ENCODE data around the gene KCNE2. TPM values are rescaled to one million over a fixed set of nuclear protein-coding genes. Genes with fewer than 3 reads are reported as not detected.
A peak's percentile ranks its signal among the peaks of the same experiment; 100 is the strongest.

KCNE2 gene, protein sequence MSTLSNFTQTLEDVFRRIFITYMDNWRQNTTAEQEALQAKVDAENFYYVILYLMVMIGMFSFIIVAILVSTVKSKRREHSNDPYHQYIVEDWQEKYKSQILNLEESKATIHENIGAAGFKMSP
- total RNA-seq (2014; rRNA removed; shearing (Covaris generic)): 0.12 TPM in 1 of 2 replicates, not detected in the other

DNA sequence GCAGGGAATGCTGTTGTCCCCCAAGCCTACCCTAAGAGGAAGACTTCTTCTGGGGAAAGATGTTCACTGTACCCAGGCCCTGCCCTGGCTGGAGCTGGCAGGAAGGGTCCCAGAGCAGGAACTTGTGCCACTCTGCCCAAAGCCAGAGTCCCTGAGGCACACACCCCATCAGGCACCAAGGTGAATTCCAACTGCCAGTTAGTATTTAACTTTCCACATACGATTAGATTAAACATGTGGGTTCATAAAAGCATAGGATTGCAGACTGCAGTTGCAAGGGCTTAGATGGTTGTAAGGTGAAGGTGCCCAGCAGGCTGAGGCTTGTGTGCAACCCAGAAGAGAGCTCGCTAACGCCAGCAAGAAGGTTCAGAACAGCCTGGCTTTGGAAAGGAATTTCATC, at the start of gene KCNE2:
TSS of gene KCNE2 (plus strand) at position 274 of the 400 bp plus-strand sequence. CDS start 6,473 bp downstream, outside the sequence.
- Histone ChIP-seq H3K27me3 (no peaks in the 10 kb centered on the region; the same call in 1 of the 2 replicates), H3K36me3 (no peaks in the 10 kb centered on the region), H3K27ac (no peak within 1 kb of the TSS), H3K9me3 (replicated peaks) (no peaks in the 10 kb centered on the region), H3K4me3 (no peak within 1 kb of the TSS), H3K4me1 (no peaks in the 10 kb centered on the region)
- DNase-seq: no peak

DNA sequence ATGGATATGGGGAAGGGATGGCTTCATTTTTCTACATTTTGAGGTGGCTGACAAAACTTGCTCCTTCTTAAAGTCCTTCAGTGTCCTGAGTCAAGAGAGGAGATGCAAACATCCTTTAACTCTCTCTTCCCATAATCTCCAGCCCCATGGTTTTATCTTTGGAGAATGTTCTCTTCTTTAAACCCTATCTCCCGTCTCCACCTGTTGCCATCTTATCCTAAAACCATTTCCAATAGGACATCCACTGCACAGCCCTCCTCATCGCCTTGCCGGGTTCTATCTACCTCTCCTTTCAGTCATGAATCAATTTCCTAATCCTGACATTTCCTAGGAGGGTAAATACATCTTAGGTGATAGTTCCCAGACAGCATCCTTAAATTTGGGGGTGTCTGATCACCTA, 44.2 kb upstream of the KCNE2 start:
- Histone ChIP-seq H3K36me3 (no peaks in the 10 kb centered on the region), H3K4me3 (no peak overlapping the region), H3K4me1 (no peaks in the 10 kb centered on the region), H3K27me3 (no peaks in the 10 kb centered on the region; the same call in 1 of the 2 replicates), H3K9me3 (replicated peaks) (no peaks in the 10 kb centered on the region), H3K27ac (no peak overlapping the region)
- DNase-seq: no peak

DNA sequence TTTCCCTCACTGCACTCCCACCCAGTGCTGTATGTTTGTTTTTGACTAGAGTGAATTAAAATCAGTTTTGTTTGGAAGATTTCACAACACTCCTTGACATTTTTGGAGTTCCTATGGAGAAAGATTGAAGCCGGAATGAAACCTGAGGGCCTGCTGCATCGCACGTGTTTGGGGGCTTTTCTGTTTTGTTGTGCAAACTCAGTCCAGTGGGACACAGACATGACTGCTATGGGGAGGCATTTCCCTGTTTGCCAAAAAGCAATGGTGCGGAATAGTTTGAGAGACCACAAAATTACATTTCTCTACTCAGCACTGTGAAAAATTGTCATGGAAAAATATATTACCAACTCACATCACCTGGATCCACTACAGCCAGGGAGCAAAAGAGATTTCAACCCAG, 43.8 kb upstream of the KCNE2 start:
- no peak overlapping the region for H3K27ac ChIP-seq
- no peaks in the 10 kb centered on the region; the same call in 1 of the 2 replicates for H3K27me3 ChIP-seq
- no peak for DNase-seq
- H3K9me3 ChIP-seq (replicated peaks): no peaks in the 10 kb centered on the region
- H3K36me3 ChIP-seq: no peaks in the 10 kb centered on the region
- no peak overlapping the region for H3K4me3 ChIP-seq
- H3K4me1 ChIP-seq: no peaks in the 10 kb centered on the region

DNA sequence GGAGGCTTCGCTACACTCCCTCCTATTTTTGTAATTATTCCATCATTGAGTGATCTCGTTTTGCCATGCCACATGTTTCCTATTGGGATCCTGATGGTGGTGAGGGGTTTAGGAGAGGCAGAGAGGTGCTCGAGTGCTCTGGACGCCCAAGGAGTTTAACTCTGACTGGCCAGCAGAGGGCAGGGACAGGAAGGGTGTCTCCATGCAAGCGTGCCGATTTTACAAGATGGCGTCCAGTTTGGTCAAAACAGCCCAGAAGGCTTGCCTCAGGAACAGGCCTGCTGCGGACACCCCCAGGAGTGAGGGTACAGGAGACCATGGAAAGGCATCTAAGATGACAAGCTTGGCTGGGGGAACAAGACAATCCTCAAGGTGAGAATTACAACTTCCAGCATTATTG, 33.8 kb upstream of the KCNE2 start:
- H3K27me3 ChIP-seq: no peaks in the 10 kb centered on the region
- no peaks in the 10 kb centered on the region; the same call in 1 of the 2 replicates for H3K4me1 ChIP-seq
- no peak overlapping the region for H3K27ac ChIP-seq
- no peaks in the 10 kb centered on the region; the same call in 1 of the 2 replicates for H3K9me3 ChIP-seq (replicated peaks)
- H3K36me3 ChIP-seq: no peaks in the 10 kb centered on the region
- H3K4me3 ChIP-seq: no peak overlapping the region
- DNase-seq: no peak

DNA sequence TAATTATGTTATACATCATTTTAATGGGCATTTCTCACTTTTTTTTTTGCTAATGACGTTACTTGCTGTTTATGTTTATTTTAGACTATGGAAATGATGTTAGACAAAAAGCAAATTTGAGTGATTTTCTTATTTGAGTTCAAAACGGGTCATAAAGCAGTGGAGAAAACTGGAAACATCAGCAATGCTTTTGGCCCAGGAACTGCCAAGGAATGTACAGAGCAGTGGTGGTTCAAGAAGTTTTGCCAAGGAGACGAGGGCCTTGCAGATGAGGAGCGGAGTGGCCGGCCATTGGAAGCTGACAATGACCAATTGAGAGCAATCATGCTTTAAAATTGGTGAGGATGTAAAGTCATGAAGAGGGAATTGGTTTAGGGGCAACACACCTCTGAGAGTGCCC, 32.1 kb upstream of the KCNE2 start:
- H3K4me1 ChIP-seq: no peaks in the 10 kb centered on the region; the same call in 1 of the 2 replicates
- no peak for DNase-seq
- H3K27me3 ChIP-seq: no peaks in the 10 kb centered on the region
- H3K4me3 ChIP-seq: no peak overlapping the region
- no peaks in the 10 kb centered on the region for H3K36me3 ChIP-seq
- no peaks in the 10 kb centered on the region; the same call in 1 of the 2 replicates for H3K9me3 ChIP-seq (replicated peaks)
- no peak overlapping the region for H3K27ac ChIP-seq

DNA sequence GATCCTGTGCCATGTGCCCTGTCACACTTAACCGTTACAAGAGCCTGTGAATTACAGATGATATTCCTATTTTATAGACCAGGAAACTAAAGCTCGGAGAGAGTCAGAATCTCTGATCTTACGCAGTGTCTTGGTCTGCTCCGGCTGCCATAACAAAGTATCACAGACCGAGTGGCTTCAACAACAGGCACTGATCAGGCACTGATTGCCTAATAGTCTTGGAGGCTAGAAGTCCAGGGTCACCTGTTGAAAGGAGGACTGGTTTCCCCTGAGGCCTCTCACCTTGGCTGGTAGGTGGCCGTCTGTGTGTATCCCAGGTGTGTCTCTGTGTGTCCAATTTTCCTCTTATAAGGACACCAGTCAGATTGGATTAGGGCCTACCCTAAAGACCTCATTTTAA, 31.5 kb upstream of the KCNE2 start:
- no peaks in the 10 kb centered on the region; the same call in 1 of the 2 replicates for H3K9me3 ChIP-seq (replicated peaks)

DNA sequence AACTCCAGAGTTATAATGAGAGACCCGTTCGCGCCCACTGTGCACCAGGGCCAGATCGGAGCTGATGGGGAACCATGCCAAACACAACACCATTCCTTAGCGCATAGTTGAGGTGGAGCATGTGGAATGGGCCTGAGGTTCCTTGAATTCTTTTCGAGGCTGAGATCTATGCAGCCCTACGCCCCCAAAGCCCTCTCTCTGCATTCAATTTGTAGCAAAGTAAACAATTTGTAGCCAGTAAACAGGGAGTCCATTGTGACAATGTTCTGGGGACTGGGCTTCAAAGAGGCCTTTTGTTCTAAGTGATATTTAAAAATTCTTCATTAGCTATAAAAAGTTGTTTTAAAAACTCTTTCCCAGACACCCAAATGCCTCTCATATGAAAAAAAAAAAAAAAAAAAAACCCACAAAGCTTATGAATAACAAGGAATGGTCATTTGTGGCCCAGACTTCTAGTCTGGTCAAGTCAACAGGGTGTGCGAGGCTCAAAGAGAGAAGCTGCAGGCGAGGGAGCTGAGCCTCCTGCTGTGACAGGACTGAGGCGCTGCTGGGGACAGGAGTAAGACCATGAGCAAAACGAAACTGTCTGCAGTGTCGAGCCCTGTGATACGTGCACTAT, 30.6 kb upstream of the KCNE2 start:
- no peak overlapping the region for H3K27ac ChIP-seq
- H3K27me3 ChIP-seq: no peaks in the 10 kb centered on the region
- H3K4me1 ChIP-seq: no peaks in the 10 kb centered on the region; the same call in 1 of the 2 replicates
- DNase-seq: peak; percentile 20 to 23
- H3K36me3 ChIP-seq: no peaks in the 10 kb centered on the region
- H3K9me3 ChIP-seq (replicated peaks): no peaks in the 10 kb centered on the region; the same call in 1 of the 2 replicates
- H3K4me3 ChIP-seq: no peak overlapping the region

More for the DNA sequence above, 31.5 kb upstream of the KCNE2 start:
- DNase-seq: no peak
- H3K4me3 ChIP-seq: no peak overlapping the region
- H3K27ac ChIP-seq: no peak overlapping the region
- H3K27me3 ChIP-seq: no peaks in the 10 kb centered on the region
- no peaks in the 10 kb centered on the region for H3K36me3 ChIP-seq
- H3K4me1 ChIP-seq: no peaks in the 10 kb centered on the region; the same call in 1 of the 2 replicates

DNA sequence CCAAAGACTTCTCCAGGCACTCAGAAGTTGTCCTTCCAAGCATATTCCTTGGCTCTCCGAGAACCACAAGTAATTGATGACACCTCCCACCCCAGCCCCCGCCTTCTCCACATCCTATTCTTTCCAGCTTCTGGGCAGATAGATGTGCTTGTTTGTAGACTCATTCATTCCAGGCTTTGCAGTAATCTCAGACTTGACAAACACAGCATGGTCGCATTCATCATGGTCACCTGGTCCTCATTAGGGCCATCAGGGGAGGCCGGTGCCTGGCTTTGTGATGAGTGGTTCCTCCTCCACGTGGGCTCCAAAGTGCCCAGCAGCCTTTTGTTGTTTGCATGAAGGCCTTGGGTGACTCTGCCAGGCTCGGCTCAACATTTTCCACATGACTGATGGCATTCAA, 28.5 kb upstream of the KCNE2 start:
- no peak overlapping the region for H3K27ac ChIP-seq

DNA sequence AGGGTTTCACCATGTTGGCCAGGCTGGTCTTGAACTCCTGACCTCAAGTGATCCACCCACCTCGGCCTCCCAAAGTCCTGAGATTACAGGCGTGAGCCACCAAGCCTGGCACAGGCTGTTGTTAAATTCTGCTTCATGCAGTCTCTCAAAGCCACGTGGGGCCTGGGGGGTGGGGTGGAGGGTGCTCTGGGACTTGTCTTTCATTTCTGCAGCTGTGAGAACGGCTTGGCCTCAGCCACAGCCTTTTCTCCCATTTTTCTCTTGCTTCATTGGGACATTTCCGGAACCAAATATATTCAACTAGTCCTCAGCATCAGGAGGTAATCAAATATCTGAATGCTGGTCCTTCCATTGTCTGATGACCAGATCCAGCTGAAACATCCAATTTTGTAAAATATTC, 27.6 kb upstream of the KCNE2 start:
- no peaks in the 10 kb centered on the region for H3K36me3 ChIP-seq
- no peaks in the 10 kb centered on the region for H3K27me3 ChIP-seq
- H3K27ac ChIP-seq: no peak overlapping the region
- no peaks in the 10 kb centered on the region; the same call in 1 of the 2 replicates for H3K9me3 ChIP-seq (replicated peaks)
- no peak for DNase-seq
- no peak overlapping the region for H3K4me3 ChIP-seq
- no peaks in the 10 kb centered on the region; the same call in 1 of the 2 replicates for H3K4me1 ChIP-seq

More for the DNA sequence above, 28.5 kb upstream of the KCNE2 start:
- Histone ChIP-seq H3K4me1 (no peaks in the 10 kb centered on the region; the same call in 1 of the 2 replicates), H3K9me3 (replicated peaks) (no peaks in the 10 kb centered on the region; the same call in 1 of the 2 replicates), H3K4me3 (no peak overlapping the region), H3K36me3 (no peaks in the 10 kb centered on the region), H3K27me3 (no peaks in the 10 kb centered on the region)
- no peak for DNase-seq

DNA sequence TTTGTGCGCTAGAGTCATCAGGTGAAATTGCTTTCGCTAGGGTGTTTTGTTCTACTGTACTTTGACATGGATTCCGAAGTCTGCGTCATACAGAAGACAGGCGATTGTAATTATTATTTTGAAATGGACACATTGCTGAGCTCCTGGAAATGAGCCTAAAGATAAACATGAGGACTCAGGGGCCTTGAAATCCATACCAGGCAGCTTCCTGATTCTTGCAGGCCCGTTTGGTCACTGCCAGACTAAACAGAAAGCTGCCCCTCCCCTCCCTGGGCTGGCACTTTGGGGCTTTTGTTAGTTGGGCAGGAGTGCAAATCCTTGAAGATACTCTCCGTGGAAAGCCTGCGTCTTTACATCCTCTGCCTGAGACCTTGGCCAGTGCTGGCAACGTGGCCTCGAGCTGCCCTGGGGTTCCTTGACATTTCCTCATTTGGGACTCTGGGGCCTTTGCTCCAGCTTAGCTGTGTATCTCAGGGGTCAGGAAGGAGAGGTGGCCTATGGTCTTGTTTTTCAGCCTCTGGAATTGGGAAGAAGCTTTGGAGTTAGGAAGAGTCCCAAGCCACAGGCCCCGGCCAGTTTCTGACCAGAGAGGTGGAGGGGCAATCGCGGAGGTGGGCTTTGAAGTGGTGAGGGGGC, 26.9 kb upstream of the KCNE2 start:
- Histone ChIP-seq H3K27ac (no peak overlapping the region), H3K9me3 (replicated peaks) (no peaks in the 10 kb centered on the region), H3K4me3 (no peak overlapping the region), H3K36me3 (no peaks in the 10 kb centered on the region), H3K4me1 (no peaks in the 10 kb centered on the region; the same call in 1 of the 2 replicates), H3K27me3 (no peaks in the 10 kb centered on the region)
- DNase-seq: no peak

DNA sequence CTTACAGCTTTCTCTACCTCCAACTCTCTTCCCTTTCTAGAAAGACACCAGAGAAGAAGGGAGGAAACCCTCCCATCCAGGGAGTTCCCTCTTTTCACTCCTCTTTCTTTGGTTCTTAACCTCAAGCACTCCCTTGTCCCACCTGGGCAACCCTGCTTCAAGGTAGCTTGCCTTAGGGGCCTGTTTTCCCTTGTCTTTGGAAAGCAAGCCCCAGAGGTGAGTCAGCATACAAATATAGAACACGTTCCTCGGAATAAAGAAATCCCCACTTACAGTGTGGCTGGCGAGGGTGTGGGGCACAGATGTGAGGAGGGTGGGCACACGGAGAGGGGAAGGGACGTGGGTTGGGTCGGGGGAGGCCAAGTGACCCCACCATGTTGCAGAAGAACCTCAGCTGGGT, 26.1 kb upstream of the KCNE2 start:
- no peak overlapping the region for H3K4me3 ChIP-seq
- H3K9me3 ChIP-seq (replicated peaks): no peaks in the 10 kb centered on the region
- no peaks in the 10 kb centered on the region for H3K36me3 ChIP-seq
- no peak for DNase-seq
- H3K27ac ChIP-seq: no peak overlapping the region
- no peaks in the 10 kb centered on the region for H3K27me3 ChIP-seq
- H3K4me1 ChIP-seq: no peaks in the 10 kb centered on the region; the same call in 1 of the 2 replicates

DNA sequence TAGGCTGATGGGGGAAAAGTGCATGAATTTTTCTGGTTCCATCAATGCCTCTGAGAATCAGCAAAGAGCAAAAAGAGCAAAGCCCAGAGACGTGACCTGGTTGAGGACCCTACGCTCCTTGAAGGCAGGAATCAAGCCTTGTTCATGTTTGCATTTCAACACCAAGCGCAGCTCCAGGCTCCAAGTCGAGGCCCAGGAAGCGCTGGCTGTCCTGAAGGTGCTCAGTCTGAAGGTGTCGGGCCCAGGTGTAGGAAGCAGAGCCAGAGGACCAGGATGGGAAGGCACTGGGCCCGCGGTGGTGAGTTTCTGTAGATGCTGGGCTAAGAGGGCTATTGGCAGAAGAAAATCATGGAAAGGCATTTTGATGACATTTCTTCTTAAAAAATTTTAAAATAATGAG, 25.6 kb upstream of the KCNE2 start:
- Histone ChIP-seq H3K9me3 (replicated peaks) (no peaks in the 10 kb centered on the region), H3K4me3 (no peak overlapping the region), H3K4me1 (no peaks in the 10 kb centered on the region; the same call in 1 of the 2 replicates), H3K36me3 (no peaks in the 10 kb centered on the region), H3K27me3 (no peaks in the 10 kb centered on the region), H3K27ac (no peak overlapping the region)
- DNase-seq: no peak

DNA sequence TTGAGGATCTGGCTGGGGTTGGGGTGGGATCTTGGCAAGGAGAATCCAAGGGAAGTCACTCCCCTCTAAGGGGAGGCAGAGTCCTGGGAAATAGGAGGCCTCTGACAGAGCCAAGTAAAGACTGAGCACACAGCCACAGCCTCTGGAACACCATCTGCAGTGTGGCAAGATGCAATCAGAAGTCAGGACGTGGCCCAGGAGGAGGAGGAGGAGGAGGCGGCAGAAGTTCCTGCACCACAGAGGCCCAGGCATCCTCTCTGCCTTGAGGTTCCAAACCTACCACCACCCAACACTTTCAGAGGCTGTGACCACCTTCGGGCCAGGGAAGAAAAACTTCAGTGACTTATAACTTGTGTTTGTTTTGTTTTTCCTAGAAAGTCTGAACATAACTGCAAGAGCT, 23.7 kb upstream of the KCNE2 start:
- Histone ChIP-seq H3K4me1 (no peaks in the 10 kb centered on the region), H3K4me3 (no peak overlapping the region), H3K9me3 (replicated peaks) (no peaks in the 10 kb centered on the region), H3K27ac (no peak overlapping the region), H3K36me3 (no peaks in the 10 kb centered on the region), H3K27me3 (no peaks in the 10 kb centered on the region)
- DNase-seq: no peak

DNA sequence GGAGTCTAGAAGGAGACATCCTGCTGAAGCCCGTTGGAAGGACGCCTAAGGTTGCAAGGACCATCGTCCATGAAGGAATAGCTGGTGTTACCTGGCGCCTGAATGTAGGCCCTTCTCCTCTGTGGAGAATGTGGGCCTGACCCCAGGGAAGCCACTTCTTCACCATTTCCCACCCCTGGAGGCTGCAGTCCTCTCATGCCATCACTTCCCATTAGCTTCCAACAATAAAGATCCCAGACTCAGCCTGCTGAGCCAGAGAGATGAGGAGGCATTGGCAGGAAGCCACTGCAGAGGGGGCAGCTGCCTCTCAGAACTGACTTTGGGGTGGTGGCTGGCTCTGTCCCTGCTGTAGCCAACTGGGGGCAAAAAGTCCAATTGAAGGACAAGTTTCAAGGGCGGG, 21.3 kb upstream of the KCNE2 start:
- no peaks in the 10 kb centered on the region for H3K27me3 ChIP-seq
- no peak overlapping the region for H3K4me3 ChIP-seq
- H3K27ac ChIP-seq: no peak overlapping the region
- no peaks in the 10 kb centered on the region for H3K4me1 ChIP-seq
- H3K36me3 ChIP-seq: no peaks in the 10 kb centered on the region
- no peaks in the 10 kb centered on the region for H3K9me3 ChIP-seq (replicated peaks)
- no peak for DNase-seq

DNA sequence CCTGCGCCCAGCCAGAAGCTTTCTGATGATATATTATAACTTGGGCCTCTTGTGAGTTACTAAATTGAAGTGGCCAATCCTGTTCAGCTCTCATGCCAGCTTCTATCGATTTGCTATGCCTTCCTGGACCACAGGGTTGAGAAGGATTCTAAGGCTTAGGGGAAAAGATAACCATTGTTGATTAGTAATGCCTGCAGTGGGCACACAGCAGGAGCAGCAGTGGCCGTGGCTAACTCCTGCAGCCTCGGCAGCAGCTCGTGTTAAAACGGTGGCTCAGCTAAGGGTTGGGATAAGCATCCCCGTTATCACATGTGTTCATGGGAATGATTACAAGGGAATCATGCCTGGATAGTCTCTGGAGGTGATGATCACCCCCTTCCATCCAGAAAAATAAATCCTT, 20.5 kb upstream of the KCNE2 start:
- Histone ChIP-seq H3K27ac (no peak overlapping the region), H3K4me1 (no peaks in the 10 kb centered on the region), H3K9me3 (replicated peaks) (no peaks in the 10 kb centered on the region), H3K4me3 (no peak overlapping the region), H3K36me3 (no peaks in the 10 kb centered on the region), H3K27me3 (no peaks in the 10 kb centered on the region)
- no peak for DNase-seq
